OCI-LY3 (cell line): ENCODE results near the gene TRIM63.

ENCODE experiments used
- CTCF ChIP-seq: fragments of 200-600, 300-600 bp; sonication (generic); IDR thresholded peaks from 2 replicates; pipeline ENCODE4 v1.5.1; 2014; ENCODE audit warnings: antibody characterized with exemption, low read length, low read depth
- EZH2phosphoT487 ChIP-seq: fragments of 200-600 bp; shearing (Covaris generic); IDR thresholded peaks from 2 replicates; pipeline ENCODE4 v1.6.1; 2018; ENCODE audit warnings: antibody characterized with exemption, mixed run types, low read depth

- TF ChIP-seq CTCF (no peak), EZH2phosphoT487 (no peak)
Measured at GRCh38 chr1:26114165-26114927, 46.9 kb upstream of the TRIM63 start.
